H1 (cell line): Measurements from ENCODE around the gene DPY19L3. TPM values are rescaled to one million over a fixed set of nuclear protein-coding genes. Genes with fewer than 3 reads are reported as not detected.

Experiments used
- CTCF ChIA-PET: fragments of 300-600 bp; sonication (Branson Sonifier 250); formaldehyde crosslinking; loops from one replicate; lab custom pipeline; 2021; ENCODE audit not compliant: partially characterized antibody; lab: Charles Lee
- POLR2A ChIA-PET: fragments of 300-600 bp; sonication (Branson Sonifier 250); formaldehyde crosslinking; loops from one replicate; lab custom pipeline; 2021; ENCODE audit warnings: inconsistent platforms; ENCODE audit not compliant: partially characterized antibody; lab: Charles Lee
- DNase-seq, 2 experiments: peaks; one replicate each; pipeline versions ENCODE4 v3.0.0 to v3.0.0-alpha.2; 2010 to 2022; ENCODE audit warnings: low spot score in 2 of 2, low read depth in 1 of 2, mixed read lengths in 1 of 2
- FAIRE-seq: peaks from 2 replicates; lab custom pipeline; 2011; peaks lifted over from hg19 to GRCh38; lab: Jason Lieb, UNC
- H2AFZ ChIP-seq: 2 replicates; pipeline ENCODE4 v1.8.1; 2012; ENCODE audit warnings: low read length, inconsistent platforms
- H2AK5ac ChIP-seq: 2 replicates; pipeline ENCODE4 v1.6.1; 2013; ENCODE audit warnings: low read depth, low read length
- H2BK120ac ChIP-seq: replicated peaks from 2 replicates; pipeline ENCODE3; 2013; ENCODE audit warnings: low read depth, low read length, inconsistent platforms
- H2BK12ac ChIP-seq: 2 replicates; pipeline ENCODE4 v1.6.1; 2013; ENCODE audit warnings: low read depth, low read length
- H2BK15ac ChIP-seq: 2 replicates; pipeline ENCODE4 v1.6.1; 2013; ENCODE audit warnings: low read length
- H2BK20ac ChIP-seq: 2 replicates; pipeline ENCODE4 v1.6.1; 2013; ENCODE audit warnings: low read length
- H2BK5ac ChIP-seq: 2 replicates; pipeline ENCODE4 v1.6.1; 2013; ENCODE audit warnings: low read depth, low read length
- H3K14ac ChIP-seq: 2 replicates; pipeline ENCODE4 v1.6.1; 2013; ENCODE audit warnings: inconsistent platforms; ENCODE audit not compliant: insufficient read length
- H3K18ac ChIP-seq: 2 replicates; pipeline ENCODE4 v1.6.1; 2013; ENCODE audit warnings: low read length; ENCODE audit errors: extremely low read depth
- H3K23ac ChIP-seq: 2 replicates; pipeline ENCODE4 v1.6.1; 2013; ENCODE audit warnings: inconsistent platforms; ENCODE audit not compliant: insufficient read length
- H3K23me2 ChIP-seq: 2 replicates; pipeline ENCODE4 v1.6.1; 2013; ENCODE audit warnings: low read depth, low read length
- H3K27ac ChIP-seq: 2 replicates; pipeline ENCODE4 v1.6.1; 2011; ENCODE audit warnings: low read depth, low read length, inconsistent platforms
- H3K27me3 ChIP-seq, 4 experiments: replicated peaks in 1 of 4; 1 replicate in 1 of 4; 2 replicates in 3 of 4; pipeline versions ENCODE4 v1.6.1 to v1.8.1; 2011 to 2013; ENCODE audit warnings: low read length in 3 of 4, mild to moderate bottlenecking in 3 of 4, inconsistent platforms in 2 of 4, mixed read lengths in 2 of 4, moderate library complexity in 1 of 4; ENCODE audit not compliant: control insufficient read depth in 3 of 4, insufficient read depth in 3 of 4; ENCODE audit errors: extremely low read depth in 1 of 4
- H3K36me3 ChIP-seq, 4 experiments: 2 replicates each; pipeline versions ENCODE4 v1.6.1 to v1.8.1; 2011 to 2013; ENCODE audit warnings: mild to moderate bottlenecking in 4 of 4, low read length in 3 of 4, moderate library complexity in 2 of 4, control low read depth in 1 of 4, inconsistent platforms in 1 of 4; ENCODE audit not compliant: insufficient read depth in 4 of 4, control insufficient read depth in 2 of 4
- H3K4ac ChIP-seq: replicated peaks from 2 replicates; pipeline ENCODE3; 2013; ENCODE audit warnings: low read length, low read depth, mixed read lengths, inconsistent platforms; ENCODE audit not compliant: insufficient read length
- H3K4me1 ChIP-seq, 4 experiments: replicated peaks in 1 of 4; 1 replicate in 1 of 4; 2 replicates in 3 of 4; pipeline versions ENCODE4 v1.6.1 to v1.8.1; 2011 to 2013; ENCODE audit warnings: low read length in 3 of 4, inconsistent platforms in 2 of 4, mixed read lengths in 1 of 4; ENCODE audit not compliant: insufficient read depth in 4 of 4, control insufficient read depth in 3 of 4
- H3K4me2 ChIP-seq, 2 experiments: 2 replicates each; pipeline versions ENCODE4 v1.6.1 to v1.8.1; 2011 to 2013; ENCODE audit warnings: low read depth in 2 of 2, low read length in 2 of 2, control low read depth in 1 of 2, inconsistent platforms in 1 of 2, mild to moderate bottlenecking in 1 of 2; ENCODE audit not compliant: insufficient read depth in 1 of 2
- H3K4me3 ChIP-seq, 4 experiments: fragments of 200-600, 300-600 bp in 1 of 4; sonication (generic), shearing (Covaris generic), sonication (Bioruptor Twin) in 1 of 4; 2 replicates each; pipeline versions ENCODE4 v1.5.1 to v1.8.1; 2011 to 2016; ENCODE audit warnings: low read length in 4 of 4, low read depth in 3 of 4, control low read depth in 2 of 4, inconsistent platforms in 2 of 4, mild to moderate bottlenecking in 2 of 4, mixed read lengths in 1 of 4, moderate library complexity in 1 of 4; ENCODE audit not compliant: insufficient read depth in 2 of 4; ENCODE audit errors: extremely low read depth in 1 of 4
- H3K56ac ChIP-seq: replicated peaks from 2 replicates; pipeline ENCODE3; 2013; ENCODE audit warnings: low read depth, mild to moderate bottlenecking, mixed read lengths, low read length, inconsistent platforms; ENCODE audit not compliant: insufficient read length
- H3K79me1 ChIP-seq: 2 replicates; pipeline ENCODE4 v1.6.1; 2013; ENCODE audit warnings: low read depth, low read length, control low read depth
- H3K79me2 ChIP-seq, 2 experiments: 2 replicates each; pipeline versions ENCODE4 v1.6.1 to v1.8.1; 2012 to 2013; ENCODE audit warnings: low read length in 2 of 2, mild to moderate bottlenecking in 2 of 2, inconsistent platforms in 1 of 2; ENCODE audit not compliant: insufficient read depth in 2 of 2, control insufficient read depth in 1 of 2
- H3K9ac ChIP-seq, 4 experiments: replicated peaks in 1 of 4; 1 replicate in 1 of 4; 2 replicates in 3 of 4; pipeline versions ENCODE4 v1.6.1 to v1.8.1; 2011 to 2013; ENCODE audit warnings: low read depth in 3 of 4, low read length in 3 of 4, control low read depth in 2 of 4, mild to moderate bottlenecking in 2 of 4, moderate library complexity in 2 of 4, inconsistent platforms in 1 of 4; ENCODE audit errors: extremely low read depth in 1 of 4
- H3K9me3 ChIP-seq, 2 experiments: 2 replicates each; pipeline versions ENCODE4 v1.6.1 to v1.8.1; 2012 to 2013; ENCODE audit warnings: mild to moderate bottlenecking in 2 of 2, moderate library complexity in 2 of 2, control low read depth in 1 of 2, inconsistent platforms in 1 of 2, low read depth in 1 of 2, low read length in 1 of 2, mixed read lengths in 1 of 2; ENCODE audit not compliant: insufficient read depth in 2 of 2
- H4K20me1 ChIP-seq, 2 experiments: replicated peaks in 1 of 2; 2 replicates each; pipeline versions ENCODE3 to v1.8.1; 2011 to 2013; ENCODE audit warnings: inconsistent platforms in 2 of 2, low read length in 2 of 2, mild to moderate bottlenecking in 1 of 2; ENCODE audit not compliant: insufficient read depth in 2 of 2, control insufficient read depth in 1 of 2
- H4K5ac ChIP-seq: 2 replicates; pipeline ENCODE4 v1.6.1; 2013; ENCODE audit warnings: low read length, low read depth, mixed read lengths, inconsistent platforms; ENCODE audit not compliant: insufficient read length
- H4K8ac ChIP-seq: 2 replicates; pipeline ENCODE4 v1.8.0; 2013; ENCODE audit warnings: mild to moderate bottlenecking, moderate library complexity, low read length, inconsistent platforms; ENCODE audit not compliant: insufficient read depth; ENCODE audit errors: extremely low read depth
- H4K91ac ChIP-seq: replicated peaks from 2 replicates; pipeline ENCODE3; 2013; ENCODE audit warnings: low read length, mixed read lengths, inconsistent platforms; ENCODE audit not compliant: insufficient read length
- CHD2 ChIP-seq: IDR thresholded peaks from 2 replicates; pipeline ENCODE4 v1.6.1; 2012; ENCODE audit warnings: low read length, improper control_type of control experiment
- KDM1A ChIP-seq: fragments of 200-600, 300-600 bp; sonication (generic); IDR thresholded peaks from 2 replicates; pipeline ENCODE4 v1.7.1; 2016; ENCODE audit warnings: mild to moderate bottlenecking, low read length, borderline replicate concordance
- RAD21 ChIP-seq, 2 experiments: IDR thresholded peaks in 1 of 2; conservative IDR thresholded peaks in 1 of 2; 2 replicates each; pipeline ENCODE4 v1.6.1; 2011; ENCODE audit warnings: low read depth in 2 of 2, low read length in 2 of 2, improper control_type of control experiment in 1 of 2, inconsistent platforms in 1 of 2, mild to moderate bottlenecking in 1 of 2, moderate library complexity in 1 of 2
- SUZ12 ChIP-seq: fragments of 200-600 bp; sonication (generic); IDR thresholded peaks from 2 replicates; pipeline ENCODE4 v1.6.1; 2012; ENCODE audit warnings: mild to moderate bottlenecking, inconsistent platforms, low read length, moderate library complexity, mixed read lengths
- WGBS, 2 experiments: shearing (Covaris generic) in 1 of 2; methylation state at CpG; one replicate each; pipeline versions ENCODE4 v1.1.6 to v1.1.7; 2013 to 2015; ENCODE audit warnings: low lambda C conversion rate in 2 of 2, mixed read lengths in 2 of 2, inconsistent platforms in 1 of 2, low coverage in 1 of 2, missing lambda C conversion rate in 1 of 2; ENCODE audit not compliant: insufficient replicate concordance in 2 of 2, insufficient coverage in 1 of 2, insufficient read length in 1 of 2; ENCODE audit errors: extremely low coverage in 1 of 2, missing lambda C conversion rate in 1 of 2; 5-methylcytosine and 5-hydroxymethylcytosine counted together
- polyA plus RNA-seq, 7 experiments: library from polyadenylated mRNA; depleted of rRNA in 3 of 7; stranded (reverse) in 5 of 7; unstranded in 2 of 7; fragments of >200 nt in 5 of 7; fragments of 200-250 nt in 2 of 7; gene quantifications; 1 replicate in 5 of 7; 2 replicates in 1 of 7; 4 replicates in 1 of 7; pipeline versions ENCODE4 v1.2.1 to v1.2.3, GENCODE V29; 2011 to 2013; ENCODE audit warnings: missing spikeins in 2 of 7, mixed read lengths in 2 of 7
- total RNA-seq: library from RNA; stranded (reverse); fragmentation: NEBNext Ultra II Directional; extraction: Animal tissue kit (Norgen Biotek cat#: 25700); gene quantifications from 2 replicates; pipeline ENCODE4 v1.2.1, GENCODE V29; 2021

The DPY19L3 gene
- total and polyA plus RNA-seq, 2 of the 8 experiments (the other 6 are each of a cell fraction or from before 2014, with no cell fraction given): 35.3 to 60.2 TPM

GRCh38 chr19:32367063-32367462, 38.5 kb upstream of the DPY19L3 start:
- no peaks in the 10 kb centered on the region for H3K23me2 ChIP-seq
- H3K4me3 ChIP-seq: no peak overlapping the region
- WGBS, 2 experiments: 75% methylated on average over 6 of the region's 6 CpGs; no CpG with 5 or more reads in 1 of the 2 experiments
- H2AFZ ChIP-seq: no peak overlapping the region
- H2BK15ac ChIP-seq: no peak overlapping the region
- no peak overlapping the region for H2BK20ac ChIP-seq
- no peaks in the 10 kb centered on the region for H3K9me3 ChIP-seq
- no peak overlapping the region for H3K9ac ChIP-seq
- no peak overlapping the region for H4K5ac ChIP-seq
- no peak overlapping the region for H3K14ac ChIP-seq
- H2BK12ac ChIP-seq: no peak overlapping the region
- H3K4ac ChIP-seq: no peak overlapping the region
- no peak overlapping the region for H2BK5ac ChIP-seq
- peaks cover under 1 to 11% of the 10 kb centered on the region in 2 experiments for H4K20me1 ChIP-seq
- H2AK5ac ChIP-seq: no peak overlapping the region
- no peaks in the 10 kb centered on the region; the same call in 1 of the 2 replicates for H3K79me1 ChIP-seq
- no peak overlapping the region for H3K27ac ChIP-seq
- no peak overlapping the region for H3K4me2 ChIP-seq
- POLR2A ChIA-PET: interaction anchor here (1.6 to 1.9 kb wide), 2 partner anchors 8 to 16 kb away, joined by 3 to 4 read pairs; no protein-coding TSS in a partner anchor
- H3K56ac ChIP-seq: no peak overlapping the region
- H3K79me2 ChIP-seq: peaks cover 8 to 56% of the 10 kb centered on the region in 2 experiments
- no peak overlapping the region for H3K23ac ChIP-seq
- TF ChIP-seq CHD2: no peak
- no peak for TF ChIP-seq SUZ12
- TF ChIP-seq RAD21 (IDR thresholded peaks at IDR 0.05 in 1 of 2, conservative IDR thresholded peaks at IDR 0.05 in 1 of 2; ENCODE audit: low read depth in 2 of 2, low read length in 2 of 2): no peak
- no peak for TF ChIP-seq KDM1A
- no peak for DNase-seq
- no peak overlapping the region for H3K18ac ChIP-seq
- H3K27me3 ChIP-seq: no peaks in the 10 kb centered on the region
- no peaks in the 10 kb centered on the region for H3K4me1 ChIP-seq
- H3K36me3 ChIP-seq: peaks cover 6 to 20% (median 12%) of the 10 kb centered on the region in 4 experiments; a peak in 7 of 8 replicates
- H4K91ac ChIP-seq: no peak overlapping the region
- CTCF ChIA-PET: interaction anchor here (1.2 to 2.1 kb wide), 2 partner anchors 10 to 11 kb away, joined by 3 to 5 read pairs; no protein-coding TSS in a partner anchor
- FAIRE-seq: no peak
- H4K8ac ChIP-seq: no peak overlapping the region
- H2BK120ac ChIP-seq: no peak overlapping the region
